GM12878 (cell line): ENCODE data around the gene MYL12A.

Experiments
- BMI1 ChIP-seq: fragments of 450-650 bp; IDR thresholded peaks from 2 replicates; pipeline ENCODE4 v1.6.1; 2016; ENCODE audit warnings: mild to moderate bottlenecking, moderate library complexity, borderline replicate concordance
- CEBPB ChIP-seq, 2 experiments: fragments of 150-350 bp in 1 of 2; IDR thresholded peaks; 2 replicates each; pipeline ENCODE4 v1.6.1; 2012 to 2014; ENCODE audit warnings: low read depth in 2 of 2, low read length in 2 of 2, borderline replicate concordance in 1 of 2, inconsistent platforms in 1 of 2
- CHD1 ChIP-seq: IDR thresholded peaks from 2 replicates; pipeline ENCODE4 v1.6.1; 2012; ENCODE audit warnings: low read depth, low read length, improper control_type of control experiment
- EED ChIP-seq: sonication (generic); IDR thresholded peaks from 2 replicates; pipeline ENCODE4 v1.6.1; 2016; ENCODE audit warnings: antibody characterized with exemption, low read depth
- HDAC2 ChIP-seq: fragments of 200-600 bp; sonication (generic); IDR thresholded peaks from 2 replicates; pipeline ENCODE4 v1.6.1; 2017
- IKZF1 ChIP-seq: fragments of 450-650 bp; conservative IDR thresholded peaks from 2 replicates; pipeline ENCODE4 v1.6.1; 2017; ENCODE audit warnings: antibody characterized with exemption, mild to moderate bottlenecking
- RFX5 ChIP-seq: IDR thresholded peaks from 2 replicates; pipeline ENCODE4 v1.6.1; 2011; ENCODE audit warnings: low read depth, low read length, improper control_type of control experiment
- TCF7 ChIP-seq: IDR thresholded peaks from 2 replicates; pipeline ENCODE4 v1.6.1; 2014; ENCODE audit warnings: antibody characterized with exemption, borderline replicate concordance
- TF ChIP-seq, protein P1 (sequence below): fragments of 450-650 bp; formaldehyde crosslinking; IDR thresholded peaks from 2 replicates; pipeline ENCODE4 v1.4.0; 2022; ENCODE audit warnings: mild to moderate bottlenecking, moderate library complexity
- TF ChIP-seq, protein P2 (sequence below), 3 experiments: IDR thresholded peaks in 2 of 3; conservative IDR thresholded peaks in 1 of 3; 2 replicates each; pipeline ENCODE4 v1.5.1; 2011; ENCODE audit warnings: low read depth in 3 of 3, low read length in 3 of 3, mild to moderate bottlenecking in 3 of 3, control low read depth in 2 of 3, moderate library complexity in 2 of 3, inconsistent platforms in 1 of 3, mixed read lengths in 1 of 3; ENCODE audit not compliant: control insufficient read depth in 2 of 3, insufficient read depth in 1 of 3; ENCODE audit errors: extremely low read depth in 1 of 3
- TF ChIP-seq, protein P3 (sequence below): fragments of 450-650 bp; IDR thresholded peaks from 2 replicates; pipeline ENCODE4 v1.6.1; 2014; ENCODE audit warnings: mild to moderate bottlenecking
- TF ChIP-seq, protein P4 (sequence below): fragments of 450-650 bp; IDR thresholded peaks from 2 replicates; pipeline ENCODE4 v1.6.1; 2018; ENCODE audit warnings: mild to moderate bottlenecking, low read depth, moderate library complexity; ENCODE audit not compliant: partially characterized antibody
- TF ChIP-seq, protein P5 (sequence below): IDR thresholded peaks from 2 replicates; pipeline ENCODE4 v1.6.1; 2012; ENCODE audit warnings: low read depth, low read length, improper control_type of control experiment
- TF ChIP-seq, protein P6 (sequence below): IDR thresholded peaks from 2 replicates; pipeline ENCODE4 v1.6.1; 2011; ENCODE audit warnings: low read depth, mild to moderate bottlenecking, low read length, moderate library complexity, borderline replicate concordance; ENCODE audit errors: extremely low read depth

DNA sequence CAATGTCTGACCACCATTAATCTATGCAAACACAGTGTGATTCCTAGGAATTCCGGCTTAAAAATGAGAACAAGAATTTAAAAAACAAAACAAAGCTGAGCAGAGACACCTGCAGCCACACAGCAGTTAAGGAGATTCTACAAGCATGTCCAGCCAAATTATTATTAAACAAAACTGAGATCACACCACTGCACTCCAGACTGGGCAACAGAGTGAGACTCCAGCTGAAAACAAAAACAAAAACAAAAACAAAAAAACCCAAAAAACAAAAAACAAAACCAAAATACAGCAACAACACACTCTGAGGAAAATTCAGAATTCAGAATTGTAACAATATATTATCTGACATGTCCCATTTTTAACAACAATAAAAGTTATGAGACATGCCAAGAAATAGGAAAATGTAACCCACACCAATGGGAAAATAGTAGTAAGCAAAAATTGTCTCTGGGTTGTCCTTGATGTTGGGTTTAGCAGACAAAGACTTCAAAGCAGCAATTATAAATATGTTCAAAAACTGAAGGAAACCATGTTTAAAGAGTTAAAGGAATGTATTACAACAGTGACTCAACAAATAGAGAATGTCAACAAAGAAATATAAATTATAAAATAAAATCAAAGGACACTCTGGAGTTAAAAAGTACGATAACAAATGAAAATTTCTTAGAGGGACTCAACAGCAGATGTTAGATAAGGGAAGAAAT is 47.5 kb upstream of the MYL12A start:
- TF ChIP-seq, protein P1, sequence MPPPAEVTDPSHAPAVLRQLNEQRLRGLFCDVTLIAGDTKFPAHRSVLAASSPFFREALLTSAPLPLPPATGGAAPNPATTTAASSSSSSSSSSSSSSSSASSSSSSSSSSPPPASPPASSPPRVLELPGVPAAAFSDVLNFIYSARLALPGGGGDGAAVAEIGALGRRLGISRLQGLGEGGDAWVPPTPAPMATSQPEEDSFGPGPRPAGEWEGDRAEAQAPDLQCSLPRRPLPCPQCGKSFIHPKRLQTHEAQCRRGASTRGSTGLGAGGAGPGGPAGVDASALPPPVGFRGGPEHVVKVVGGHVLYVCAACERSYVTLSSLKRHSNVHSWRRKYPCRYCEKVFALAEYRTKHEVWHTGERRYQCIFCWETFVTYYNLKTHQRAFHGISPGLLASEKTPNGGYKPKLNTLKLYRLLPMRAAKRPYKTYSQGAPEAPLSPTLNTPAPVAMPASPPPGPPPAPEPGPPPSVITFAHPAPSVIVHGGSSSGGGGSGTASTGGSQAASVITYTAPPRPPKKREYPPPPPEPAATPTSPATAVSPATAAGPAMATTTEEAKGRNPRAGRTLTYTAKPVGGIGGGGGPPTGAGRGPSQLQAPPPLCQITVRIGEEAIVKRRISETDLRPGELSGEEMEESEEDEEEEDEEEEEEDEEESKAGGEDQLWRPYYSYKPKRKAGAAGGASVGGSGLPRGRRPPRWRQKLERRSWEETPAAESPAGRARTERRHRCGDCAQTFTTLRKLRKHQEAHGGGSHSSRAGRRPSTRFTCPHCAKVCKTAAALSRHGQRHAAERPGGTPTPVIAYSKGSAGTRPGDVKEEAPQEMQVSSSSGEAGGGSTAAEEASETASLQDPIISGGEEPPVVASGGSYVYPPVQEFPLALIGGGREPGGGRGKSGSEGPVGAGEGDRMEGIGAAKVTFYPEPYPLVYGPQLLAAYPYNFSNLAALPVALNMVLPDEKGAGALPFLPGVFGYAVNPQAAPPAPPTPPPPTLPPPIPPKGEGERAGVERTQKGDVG (CRISPR knock-in tag): no peak
- TF ChIP-seq RFX5: no peak
- TF ChIP-seq, protein P2, sequence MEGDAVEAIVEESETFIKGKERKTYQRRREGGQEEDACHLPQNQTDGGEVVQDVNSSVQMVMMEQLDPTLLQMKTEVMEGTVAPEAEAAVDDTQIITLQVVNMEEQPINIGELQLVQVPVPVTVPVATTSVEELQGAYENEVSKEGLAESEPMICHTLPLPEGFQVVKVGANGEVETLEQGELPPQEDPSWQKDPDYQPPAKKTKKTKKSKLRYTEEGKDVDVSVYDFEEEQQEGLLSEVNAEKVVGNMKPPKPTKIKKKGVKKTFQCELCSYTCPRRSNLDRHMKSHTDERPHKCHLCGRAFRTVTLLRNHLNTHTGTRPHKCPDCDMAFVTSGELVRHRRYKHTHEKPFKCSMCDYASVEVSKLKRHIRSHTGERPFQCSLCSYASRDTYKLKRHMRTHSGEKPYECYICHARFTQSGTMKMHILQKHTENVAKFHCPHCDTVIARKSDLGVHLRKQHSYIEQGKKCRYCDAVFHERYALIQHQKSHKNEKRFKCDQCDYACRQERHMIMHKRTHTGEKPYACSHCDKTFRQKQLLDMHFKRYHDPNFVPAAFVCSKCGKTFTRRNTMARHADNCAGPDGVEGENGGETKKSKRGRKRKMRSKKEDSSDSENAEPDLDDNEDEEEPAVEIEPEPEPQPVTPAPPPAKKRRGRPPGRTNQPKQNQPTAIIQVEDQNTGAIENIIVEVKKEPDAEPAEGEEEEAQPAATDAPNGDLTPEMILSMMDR (IDR thresholded peaks at IDR 0.05 in 2 of 3, conservative IDR thresholded peaks at IDR 0.05 in 1 of 3; ENCODE audit: control insufficient read depth in 2 of 3, extremely low read depth in 1 of 3, insufficient read depth in 1 of 3, low read depth in 3 of 3, low read length in 3 of 3): no peak
- TF ChIP-seq, protein P3, sequence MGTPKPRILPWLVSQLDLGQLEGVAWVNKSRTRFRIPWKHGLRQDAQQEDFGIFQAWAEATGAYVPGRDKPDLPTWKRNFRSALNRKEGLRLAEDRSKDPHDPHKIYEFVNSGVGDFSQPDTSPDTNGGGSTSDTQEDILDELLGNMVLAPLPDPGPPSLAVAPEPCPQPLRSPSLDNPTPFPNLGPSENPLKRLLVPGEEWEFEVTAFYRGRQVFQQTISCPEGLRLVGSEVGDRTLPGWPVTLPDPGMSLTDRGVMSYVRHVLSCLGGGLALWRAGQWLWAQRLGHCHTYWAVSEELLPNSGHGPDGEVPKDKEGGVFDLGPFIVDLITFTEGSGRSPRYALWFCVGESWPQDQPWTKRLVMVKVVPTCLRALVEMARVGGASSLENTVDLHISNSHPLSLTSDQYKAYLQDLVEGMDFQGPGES: no peak
- TF ChIP-seq, protein P4, sequence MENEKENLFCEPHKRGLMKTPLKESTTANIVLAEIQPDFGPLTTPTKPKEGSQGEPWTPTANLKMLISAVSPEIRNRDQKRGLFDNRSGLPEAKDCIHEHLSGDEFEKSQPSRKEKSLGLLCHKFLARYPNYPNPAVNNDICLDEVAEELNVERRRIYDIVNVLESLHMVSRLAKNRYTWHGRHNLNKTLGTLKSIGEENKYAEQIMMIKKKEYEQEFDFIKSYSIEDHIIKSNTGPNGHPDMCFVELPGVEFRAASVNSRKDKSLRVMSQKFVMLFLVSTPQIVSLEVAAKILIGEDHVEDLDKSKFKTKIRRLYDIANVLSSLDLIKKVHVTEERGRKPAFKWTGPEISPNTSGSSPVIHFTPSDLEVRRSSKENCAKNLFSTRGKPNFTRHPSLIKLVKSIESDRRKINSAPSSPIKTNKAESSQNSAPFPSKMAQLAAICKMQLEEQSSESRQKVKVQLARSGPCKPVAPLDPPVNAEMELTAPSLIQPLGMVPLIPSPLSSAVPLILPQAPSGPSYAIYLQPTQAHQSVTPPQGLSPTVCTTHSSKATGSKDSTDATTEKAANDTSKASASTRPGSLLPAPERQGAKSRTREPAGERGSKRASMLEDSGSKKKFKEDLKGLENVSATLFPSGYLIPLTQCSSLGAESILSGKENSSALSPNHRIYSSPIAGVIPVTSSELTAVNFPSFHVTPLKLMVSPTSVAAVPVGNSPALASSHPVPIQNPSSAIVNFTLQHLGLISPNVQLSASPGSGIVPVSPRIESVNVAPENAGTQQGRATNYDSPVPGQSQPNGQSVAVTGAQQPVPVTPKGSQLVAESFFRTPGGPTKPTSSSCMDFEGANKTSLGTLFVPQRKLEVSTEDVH: no peak
- TF ChIP-seq CEBPB (IDR thresholded peaks at IDR 0.05; ENCODE audit: borderline replicate concordance in 1 of 2, low read depth in 2 of 2, low read length in 2 of 2): no peak
- TF ChIP-seq BMI1: no peak
- TF ChIP-seq, protein P5, sequence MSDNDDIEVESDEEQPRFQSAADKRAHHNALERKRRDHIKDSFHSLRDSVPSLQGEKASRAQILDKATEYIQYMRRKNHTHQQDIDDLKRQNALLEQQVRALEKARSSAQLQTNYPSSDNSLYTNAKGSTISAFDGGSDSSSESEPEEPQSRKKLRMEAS: no peak
- TF ChIP-seq HDAC2: no peak
- TF ChIP-seq, protein P6, sequence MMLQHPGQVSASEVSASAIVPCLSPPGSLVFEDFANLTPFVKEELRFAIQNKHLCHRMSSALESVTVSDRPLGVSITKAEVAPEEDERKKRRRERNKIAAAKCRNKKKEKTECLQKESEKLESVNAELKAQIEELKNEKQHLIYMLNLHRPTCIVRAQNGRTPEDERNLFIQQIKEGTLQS: no peak
- TF ChIP-seq CHD1: no peak
- TF ChIP-seq EED: no peak
- TF ChIP-seq IKZF1: no peak
- TF ChIP-seq TCF7: no peak
